LNCaP clone FGC (cell line): ENCODE measurements around the gene ZNHIT6.

Experiments
- DNase-seq: peaks from one replicate; pipeline ENCODE4 v3.0.0-alpha.2; 2011; ENCODE audit warnings: low read depth
- H3K4me3 ChIP-seq: 2 replicates; pipeline ENCODE4 v1.5.1; 2011; ENCODE audit warnings: mild to moderate bottlenecking, low read depth, low read length, control low read depth
- TF ChIP-seq, protein P1 (sequence below): IDR thresholded peaks from 2 replicates; pipeline ENCODE4 v1.5.1; 2012; ENCODE audit warnings: mild to moderate bottlenecking; ENCODE audit not compliant: control insufficient read depth, insufficient read depth; ENCODE audit errors: extremely low read depth

ZNHIT6 gene

GRCh38 chr1:85672031-85672660 is 36.1 kb downstream of the ZNHIT6 start:
- no peak overlapping the region for H3K4me3 ChIP-seq
- TF ChIP-seq, protein P1, sequence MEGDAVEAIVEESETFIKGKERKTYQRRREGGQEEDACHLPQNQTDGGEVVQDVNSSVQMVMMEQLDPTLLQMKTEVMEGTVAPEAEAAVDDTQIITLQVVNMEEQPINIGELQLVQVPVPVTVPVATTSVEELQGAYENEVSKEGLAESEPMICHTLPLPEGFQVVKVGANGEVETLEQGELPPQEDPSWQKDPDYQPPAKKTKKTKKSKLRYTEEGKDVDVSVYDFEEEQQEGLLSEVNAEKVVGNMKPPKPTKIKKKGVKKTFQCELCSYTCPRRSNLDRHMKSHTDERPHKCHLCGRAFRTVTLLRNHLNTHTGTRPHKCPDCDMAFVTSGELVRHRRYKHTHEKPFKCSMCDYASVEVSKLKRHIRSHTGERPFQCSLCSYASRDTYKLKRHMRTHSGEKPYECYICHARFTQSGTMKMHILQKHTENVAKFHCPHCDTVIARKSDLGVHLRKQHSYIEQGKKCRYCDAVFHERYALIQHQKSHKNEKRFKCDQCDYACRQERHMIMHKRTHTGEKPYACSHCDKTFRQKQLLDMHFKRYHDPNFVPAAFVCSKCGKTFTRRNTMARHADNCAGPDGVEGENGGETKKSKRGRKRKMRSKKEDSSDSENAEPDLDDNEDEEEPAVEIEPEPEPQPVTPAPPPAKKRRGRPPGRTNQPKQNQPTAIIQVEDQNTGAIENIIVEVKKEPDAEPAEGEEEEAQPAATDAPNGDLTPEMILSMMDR, result no peak
- no peak for DNase-seq

DNA sequence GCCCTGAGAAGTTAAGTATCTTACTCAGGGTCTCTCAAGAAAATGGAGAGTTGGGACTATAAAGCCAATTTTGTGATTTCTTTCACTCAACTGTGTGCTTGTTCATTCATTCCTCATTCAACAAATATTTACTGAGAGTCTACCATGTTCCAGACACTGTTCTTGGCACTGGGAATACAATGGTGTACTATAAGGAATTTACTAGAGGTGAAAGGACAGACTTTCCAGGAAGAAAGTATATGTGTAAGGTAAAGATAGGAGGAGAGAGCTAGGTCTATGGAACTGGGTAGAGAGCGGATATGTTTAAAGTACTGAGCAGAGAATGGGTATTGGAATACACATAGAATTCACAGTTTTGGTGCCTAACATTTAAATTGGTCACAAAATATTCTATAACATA is 42.3 kb downstream of the ZNHIT6 start:
- no peak for DNase-seq
- no peak overlapping the region for H3K4me3 ChIP-seq
- TF ChIP-seq, protein P1, result no peak

GRCh38 chr1:85663382-85663781 is 44.9 kb downstream of the ZNHIT6 start:
- TF ChIP-seq, protein P1, result no peak
- no peak overlapping the region for H3K4me3 ChIP-seq
- DNase-seq, result no peak

DNA sequence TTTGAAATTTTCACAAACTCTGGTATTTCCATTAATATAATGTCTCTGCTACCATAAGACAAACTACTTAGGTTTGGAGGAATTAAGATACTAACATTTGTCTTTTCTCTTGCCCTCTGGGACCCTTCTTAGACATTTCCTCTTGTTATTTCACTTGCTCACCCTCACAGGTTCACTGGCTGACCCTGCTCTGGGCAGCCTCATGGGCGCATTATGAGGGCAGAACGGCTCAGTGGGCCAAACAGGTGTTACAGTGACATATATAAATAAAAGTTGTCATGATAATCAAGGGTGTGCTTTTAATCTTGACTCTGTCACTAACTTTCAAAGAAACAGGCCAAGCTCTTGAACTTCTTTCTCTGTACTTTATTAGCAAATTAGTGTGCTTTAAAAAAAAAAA is 46.5 kb downstream of the ZNHIT6 start:
- no peak overlapping the region for H3K4me3 ChIP-seq
- no peak for DNase-seq
- TF ChIP-seq, protein P1, result no peak

GRCh38 chr1:85660541-85660940 is 47.7 kb downstream of the ZNHIT6 start:
- no peak overlapping the region for H3K4me3 ChIP-seq
- TF ChIP-seq, protein P1, result no peak
- no peak for DNase-seq

GRCh38 chr1:85659174-85659573 is 49.1 kb downstream of the ZNHIT6 start:
- DNase-seq, result no peak
- TF ChIP-seq, protein P1, result no peak
- no peak overlapping the region for H3K4me3 ChIP-seq

- TF ChIP-seq, protein P1, result no peak
- H3K4me3 ChIP-seq, result no peak overlapping the region
- no peak for DNase-seq
Measured at GRCh38 chr1:85656948-85657347, 51.3 kb downstream of the ZNHIT6 start.
